ENCODE data around the gene CAD.

DNA sequence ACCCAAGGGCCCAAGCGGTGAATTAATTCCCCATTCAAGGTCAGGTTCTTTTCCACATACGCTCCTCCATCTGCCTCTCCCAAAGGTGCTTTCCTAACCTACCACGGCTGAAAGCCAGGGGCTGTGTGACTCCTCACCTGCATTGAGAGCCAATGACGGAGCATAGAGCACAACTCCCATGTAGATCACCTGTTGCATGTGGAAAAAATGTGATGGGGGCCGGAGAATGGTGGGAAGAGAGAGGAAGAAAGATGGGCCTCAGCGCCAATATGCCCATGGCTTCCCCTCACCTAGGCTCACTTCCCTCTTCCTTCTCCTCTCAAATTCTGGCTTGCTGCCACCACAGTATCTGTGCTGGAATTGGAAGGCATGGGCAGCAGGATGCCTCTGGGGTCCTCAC, 10.8 kb upstream of the CAD start:
- TF ChIP-seq, protein P1, sequence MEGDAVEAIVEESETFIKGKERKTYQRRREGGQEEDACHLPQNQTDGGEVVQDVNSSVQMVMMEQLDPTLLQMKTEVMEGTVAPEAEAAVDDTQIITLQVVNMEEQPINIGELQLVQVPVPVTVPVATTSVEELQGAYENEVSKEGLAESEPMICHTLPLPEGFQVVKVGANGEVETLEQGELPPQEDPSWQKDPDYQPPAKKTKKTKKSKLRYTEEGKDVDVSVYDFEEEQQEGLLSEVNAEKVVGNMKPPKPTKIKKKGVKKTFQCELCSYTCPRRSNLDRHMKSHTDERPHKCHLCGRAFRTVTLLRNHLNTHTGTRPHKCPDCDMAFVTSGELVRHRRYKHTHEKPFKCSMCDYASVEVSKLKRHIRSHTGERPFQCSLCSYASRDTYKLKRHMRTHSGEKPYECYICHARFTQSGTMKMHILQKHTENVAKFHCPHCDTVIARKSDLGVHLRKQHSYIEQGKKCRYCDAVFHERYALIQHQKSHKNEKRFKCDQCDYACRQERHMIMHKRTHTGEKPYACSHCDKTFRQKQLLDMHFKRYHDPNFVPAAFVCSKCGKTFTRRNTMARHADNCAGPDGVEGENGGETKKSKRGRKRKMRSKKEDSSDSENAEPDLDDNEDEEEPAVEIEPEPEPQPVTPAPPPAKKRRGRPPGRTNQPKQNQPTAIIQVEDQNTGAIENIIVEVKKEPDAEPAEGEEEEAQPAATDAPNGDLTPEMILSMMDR (IDR thresholded peaks at IDR 0.05): no peak
- TF ChIP-seq POLR2A (IDR thresholded peaks at IDR 0.05) (no peak), POLR2AphosphoS5 (IDR thresholded peaks at IDR 0.05) (no peak)

Data from stomach (tissue), 4 donors.